A549 treated with DMSO at 1 μM for 4 hours (cell line): Measurements from ENCODE around the gene ATP8B4. TPM values are rescaled to one million over a fixed set of nuclear protein-coding genes. Genes with fewer than 3 reads are reported as not detected.

ENCODE experiments used
- total RNA-seq: library from RNA; stranded (reverse); fragments of 200-300 nt; extraction: Qiagen RNA extraction; gene quantifications from 5 replicates; pipeline ENCODE4 v1.2.3, GENCODE V29; 2022; ENCODE audit warnings: low read depth

The ATP8B4 gene, protein sequence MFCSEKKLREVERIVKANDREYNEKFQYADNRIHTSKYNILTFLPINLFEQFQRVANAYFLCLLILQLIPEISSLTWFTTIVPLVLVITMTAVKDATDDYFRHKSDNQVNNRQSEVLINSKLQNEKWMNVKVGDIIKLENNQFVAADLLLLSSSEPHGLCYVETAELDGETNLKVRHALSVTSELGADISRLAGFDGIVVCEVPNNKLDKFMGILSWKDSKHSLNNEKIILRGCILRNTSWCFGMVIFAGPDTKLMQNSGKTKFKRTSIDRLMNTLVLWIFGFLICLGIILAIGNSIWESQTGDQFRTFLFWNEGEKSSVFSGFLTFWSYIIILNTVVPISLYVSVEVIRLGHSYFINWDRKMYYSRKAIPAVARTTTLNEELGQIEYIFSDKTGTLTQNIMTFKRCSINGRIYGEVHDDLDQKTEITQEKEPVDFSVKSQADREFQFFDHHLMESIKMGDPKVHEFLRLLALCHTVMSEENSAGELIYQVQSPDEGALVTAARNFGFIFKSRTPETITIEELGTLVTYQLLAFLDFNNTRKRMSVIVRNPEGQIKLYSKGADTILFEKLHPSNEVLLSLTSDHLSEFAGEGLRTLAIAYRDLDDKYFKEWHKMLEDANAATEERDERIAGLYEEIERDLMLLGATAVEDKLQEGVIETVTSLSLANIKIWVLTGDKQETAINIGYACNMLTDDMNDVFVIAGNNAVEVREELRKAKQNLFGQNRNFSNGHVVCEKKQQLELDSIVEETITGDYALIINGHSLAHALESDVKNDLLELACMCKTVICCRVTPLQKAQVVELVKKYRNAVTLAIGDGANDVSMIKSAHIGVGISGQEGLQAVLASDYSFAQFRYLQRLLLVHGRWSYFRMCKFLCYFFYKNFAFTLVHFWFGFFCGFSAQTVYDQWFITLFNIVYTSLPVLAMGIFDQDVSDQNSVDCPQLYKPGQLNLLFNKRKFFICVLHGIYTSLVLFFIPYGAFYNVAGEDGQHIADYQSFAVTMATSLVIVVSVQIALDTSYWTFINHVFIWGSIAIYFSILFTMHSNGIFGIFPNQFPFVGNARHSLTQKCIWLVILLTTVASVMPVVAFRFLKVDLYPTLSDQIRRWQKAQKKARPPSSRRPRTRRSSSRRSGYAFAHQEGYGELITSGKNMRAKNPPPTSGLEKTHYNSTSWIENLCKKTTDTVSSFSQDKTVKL
- total RNA-seq, result 0.80 to 1.6 TPM (median 0.84 TPM) in 5 replicates

DNA sequence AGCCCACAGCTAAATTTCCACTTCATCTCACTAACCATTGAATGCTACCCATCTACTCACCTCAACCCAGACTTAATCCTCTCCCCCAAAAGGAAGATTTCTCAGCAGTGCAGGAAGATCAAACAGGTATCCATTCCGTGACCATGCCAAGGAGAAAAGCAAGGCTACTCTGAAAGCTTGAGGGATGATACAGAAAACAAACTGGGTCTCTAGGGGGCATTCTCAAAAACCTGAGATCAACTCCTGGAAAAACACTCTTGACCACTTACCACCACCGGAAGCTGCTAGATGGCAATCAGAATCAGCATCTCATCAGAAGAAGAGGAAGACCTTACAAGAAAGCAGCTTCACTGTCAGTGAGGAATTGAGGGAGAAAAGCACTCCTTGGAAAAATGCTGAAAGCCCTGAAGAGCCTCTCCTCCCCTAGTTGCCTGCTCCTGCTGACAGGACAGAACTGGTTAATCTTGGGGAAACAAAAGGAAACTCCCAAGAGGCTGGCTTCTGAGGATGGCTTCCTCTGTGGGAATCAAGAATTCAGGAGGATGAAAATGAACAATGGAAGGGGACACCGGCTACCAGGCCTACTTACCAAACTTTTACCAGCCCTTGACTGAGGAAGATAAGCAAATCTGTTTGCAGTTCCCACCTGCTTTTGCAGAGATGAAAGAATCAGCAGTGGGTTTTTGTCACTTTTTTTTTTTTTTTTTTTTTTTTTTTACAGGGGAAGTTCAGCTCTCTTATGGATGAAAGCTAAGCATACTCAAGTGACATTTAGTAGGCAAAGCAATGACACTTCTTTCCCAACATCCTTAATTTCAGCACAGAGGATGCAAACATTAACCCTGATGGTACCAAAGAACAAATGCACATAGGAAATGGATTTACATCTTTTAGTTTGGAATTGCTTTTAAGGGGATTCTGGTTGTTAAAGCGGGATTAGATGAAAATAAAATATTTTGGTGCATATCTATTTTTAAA is at the start of gene ATP8B4:
TSS of gene ATP8B4 (minus strand) at position 171 of the 978 bp plus-strand sequence. CDS start 12,267 bp downstream, outside the sequence.

Other genes with a start within 250 kb of the ATP8B4 start
- 24.3 to 34.4 TPM (median 28.5 TPM) in 5 replicates for gene SLC27A2, start 63.0 kb upstream of the ATP8B4 start, total RNA-seq
- 0.06 to 0.14 TPM (median 0.14 TPM) in 3 of 5 replicates, not detected in the others for gene HDC, start 146.5 kb upstream of the ATP8B4 start, total RNA-seq
- 29.3 to 35.5 TPM (median 32.7 TPM) in 5 replicates for gene GABPB1, start 236.0 kb upstream of the ATP8B4 start, total RNA-seq